ENCODE results near the gene CASTOR1. TPM values are rescaled to one million over a fixed set of nuclear protein-coding genes. Genes with fewer than 3 reads are reported as not detected.

The CASTOR1 gene
- total and polyA plus RNA-seq, 2 donors (not counting 3 experiments of a cell fraction or from before 2014, with no cell fraction given), result 8.1 to 26.8 TPM

DNA sequence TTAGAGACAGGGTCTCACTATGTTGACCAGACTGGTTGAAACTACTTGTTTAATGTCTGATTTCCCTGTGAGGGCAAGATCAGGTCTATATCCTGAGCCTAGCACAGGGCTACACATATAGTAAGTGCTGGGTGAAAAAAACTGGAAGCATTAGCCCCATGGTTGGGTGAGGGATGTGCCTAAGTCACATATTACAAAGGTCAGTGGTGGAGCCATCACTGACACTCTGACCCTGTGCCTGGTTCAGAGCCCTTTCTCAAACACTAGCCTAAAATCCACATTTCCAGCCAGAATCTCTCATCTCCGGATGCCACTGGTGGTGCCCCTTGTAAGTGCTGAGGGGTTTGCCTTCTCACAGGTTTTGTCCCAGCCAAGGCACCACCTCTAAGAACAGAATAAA, 28.5 kb upstream of the CASTOR1 start:
- Histone ChIP-seq H3K27me3 (ENCODE audit: control insufficient read depth in 2 of 2, insufficient read depth in 2 of 2, low read length in 2 of 2) (no peaks in the 10 kb centered on the region), H3K9me1 (replicated peaks; ENCODE audit: control insufficient read depth, extremely low read depth, insufficient read depth, low read length) (no peaks in the 10 kb centered on the region), H2AFZ (ENCODE audit: low read depth, low read length) (no peak overlapping the region), H3K4me1 (ENCODE audit: control insufficient read depth, extremely low read depth, insufficient read depth, low read length) (no peaks in the 10 kb centered on the region), H3K4me3 (replicated peaks in 1 of 3; ENCODE audit: insufficient read depth in 1 of 3, low read depth in 1 of 3, low read length in 3 of 3) (no peak overlapping the region), H3K27ac (ENCODE audit: insufficient read depth, low read depth, low read length) (no peak overlapping the region), H3K9ac (replicated peaks; ENCODE audit: extremely low read depth, insufficient read depth, low read length) (no peak overlapping the region), H3K79me2 (ENCODE audit: control insufficient read depth, insufficient read depth, low read length) (no peaks in the 10 kb centered on the region), H3K4me2 (ENCODE audit: insufficient read depth, low read length) (no peak overlapping the region), H3K36me3 (ENCODE audit: control insufficient read depth in 2 of 2, extremely low read depth in 1 of 2, insufficient read depth in 2 of 2, low read length in 2 of 2) (no peaks in the 10 kb centered on the region), H4K20me1 (replicated peaks; ENCODE audit: control insufficient read depth, extremely low read depth, insufficient read depth, low read length) (no peaks in the 10 kb centered on the region), H3K9me3 (replicated peaks; ENCODE audit: control insufficient read depth, insufficient read depth, low read length) (no peaks in the 10 kb centered on the region)
- no peak for TF ChIP-seq EZH2 (IDR thresholded peaks at IDR 0.05; ENCODE audit: borderline replicate concordance, low read depth, low read length, severe bottlenecking)
- dilution Hi-C loops (cut with MboI; ENCODE audit: extremely low pct_ligation_motif_present, low sequenced_read_pairs) (no loop called here), intact Hi-C loops (cut with micrococcal nuclease) (no loop called here)
- DNase-seq (ENCODE audit: low read depth, low spot score) (no peak), FAIRE-seq (no peak)
- ChIA-PET POLR2A (no interaction called here), CTCF (interaction anchor here (2.8 kb wide), 1 partner anchor 30 kb away, joined by 13 read pairs; no protein-coding TSS in a partner anchor)
- no TSS peak for BruUV-seq (replicated peaks)

DNA sequence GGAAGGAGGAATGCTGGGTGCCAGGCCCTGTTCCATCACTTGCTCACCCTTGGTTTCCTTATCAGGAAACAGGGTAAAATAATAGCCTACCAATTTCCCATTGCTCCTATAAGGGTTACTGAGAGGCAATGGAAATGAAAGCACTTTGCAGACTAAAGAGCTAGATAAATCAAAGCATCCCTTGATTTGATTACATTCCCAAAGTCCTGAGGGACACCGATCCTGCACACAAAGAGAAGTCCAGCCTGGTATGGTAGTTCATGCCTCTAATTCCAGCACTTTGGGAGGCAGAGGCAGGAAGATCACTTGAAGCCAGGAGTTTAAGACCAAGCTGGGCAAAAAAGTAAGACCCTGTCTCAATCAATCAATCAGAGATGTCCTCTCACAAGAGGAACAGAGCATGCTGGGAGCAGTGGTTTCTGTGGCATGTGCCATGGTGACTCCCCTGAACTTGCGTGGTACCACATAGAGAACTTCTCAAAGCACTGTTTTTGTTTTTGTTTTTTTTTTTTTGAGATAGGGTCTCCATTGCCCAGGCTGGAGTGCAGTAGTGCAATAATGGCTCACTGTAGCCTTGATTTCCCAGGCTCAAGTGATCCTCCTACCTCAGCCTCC, 26.8 kb upstream of the CASTOR1 start:
- BruUV-seq (replicated peaks), result no TSS peak
- no peaks in the 10 kb centered on the region for H3K9me1 ChIP-seq (replicated peaks; ENCODE audit: control insufficient read depth, extremely low read depth, insufficient read depth, low read length)
- H3K27me3 ChIP-seq (ENCODE audit: control insufficient read depth in 2 of 2, insufficient read depth in 2 of 2, low read length in 2 of 2), result no peaks in the 10 kb centered on the region
- H3K36me3 ChIP-seq (ENCODE audit: control insufficient read depth in 2 of 2, extremely low read depth in 1 of 2, insufficient read depth in 2 of 2, low read length in 2 of 2), result no peaks in the 10 kb centered on the region
- H3K27ac ChIP-seq (ENCODE audit: insufficient read depth, low read depth, low read length), result no peak overlapping the region
- no peak overlapping the region for H3K4me3 ChIP-seq (replicated peaks in 1 of 3; ENCODE audit: insufficient read depth in 1 of 3, low read depth in 1 of 3, low read length in 3 of 3)
- dilution Hi-C loops (cut with MboI; ENCODE audit: extremely low pct_ligation_motif_present, low sequenced_read_pairs) (no loop called here), intact Hi-C loops (cut with micrococcal nuclease) (no loop called here)
- H3K9me3 ChIP-seq (replicated peaks; ENCODE audit: control insufficient read depth, insufficient read depth, low read length), result no peaks in the 10 kb centered on the region
- no peaks in the 10 kb centered on the region for H3K4me1 ChIP-seq (ENCODE audit: control insufficient read depth, extremely low read depth, insufficient read depth, low read length)
- CTCF ChIA-PET, result interaction anchor here (1.2 to 2.8 kb wide), 2 partner anchors 14 to 28 kb away, joined by 3 to 13 read pairs; no protein-coding TSS in a partner anchor
- FAIRE-seq (no peak), DNase-seq (ENCODE audit: low read depth, low spot score) (no peak)
- POLR2A ChIA-PET, result no interaction called here
- H4K20me1 ChIP-seq (replicated peaks; ENCODE audit: control insufficient read depth, extremely low read depth, insufficient read depth, low read length), result no peaks in the 10 kb centered on the region
- H3K9ac ChIP-seq (replicated peaks; ENCODE audit: extremely low read depth, insufficient read depth, low read length), result no peak overlapping the region
- H3K79me2 ChIP-seq (ENCODE audit: control insufficient read depth, insufficient read depth, low read length), result no peaks in the 10 kb centered on the region
- TF ChIP-seq, protein P1, sequence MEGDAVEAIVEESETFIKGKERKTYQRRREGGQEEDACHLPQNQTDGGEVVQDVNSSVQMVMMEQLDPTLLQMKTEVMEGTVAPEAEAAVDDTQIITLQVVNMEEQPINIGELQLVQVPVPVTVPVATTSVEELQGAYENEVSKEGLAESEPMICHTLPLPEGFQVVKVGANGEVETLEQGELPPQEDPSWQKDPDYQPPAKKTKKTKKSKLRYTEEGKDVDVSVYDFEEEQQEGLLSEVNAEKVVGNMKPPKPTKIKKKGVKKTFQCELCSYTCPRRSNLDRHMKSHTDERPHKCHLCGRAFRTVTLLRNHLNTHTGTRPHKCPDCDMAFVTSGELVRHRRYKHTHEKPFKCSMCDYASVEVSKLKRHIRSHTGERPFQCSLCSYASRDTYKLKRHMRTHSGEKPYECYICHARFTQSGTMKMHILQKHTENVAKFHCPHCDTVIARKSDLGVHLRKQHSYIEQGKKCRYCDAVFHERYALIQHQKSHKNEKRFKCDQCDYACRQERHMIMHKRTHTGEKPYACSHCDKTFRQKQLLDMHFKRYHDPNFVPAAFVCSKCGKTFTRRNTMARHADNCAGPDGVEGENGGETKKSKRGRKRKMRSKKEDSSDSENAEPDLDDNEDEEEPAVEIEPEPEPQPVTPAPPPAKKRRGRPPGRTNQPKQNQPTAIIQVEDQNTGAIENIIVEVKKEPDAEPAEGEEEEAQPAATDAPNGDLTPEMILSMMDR (IDR thresholded peaks at IDR 0.05; ENCODE audit: extremely low read depth in 1 of 2, insufficient read depth in 1 of 2, low read depth in 1 of 2, low read length in 2 of 2), result no peak
- TF ChIP-seq FOS (IDR thresholded peaks at IDR 0.05; ENCODE audit: borderline replicate concordance, insufficient read depth, low read length) (no peak), MYC (IDR thresholded peaks at IDR 0.05; ENCODE audit: low read depth, low read length) (no peak), POLR2A (IDR thresholded peaks at IDR 0.05; ENCODE audit: low read depth, low read length) (no peak), POLR2AphosphoS5 (IDR thresholded peaks at IDR 0.05; ENCODE audit: insufficient read depth, low read depth, low read length) (no peak), EZH2 (IDR thresholded peaks at IDR 0.05; ENCODE audit: borderline replicate concordance, low read depth, low read length, severe bottlenecking) (no peak), GATA2 (IDR thresholded peaks at IDR 0.05; ENCODE audit: insufficient read depth, insufficient read length, low read depth, low read length) (no peak), JUN (IDR thresholded peaks at IDR 0.05; ENCODE audit: borderline replicate concordance, insufficient read depth, insufficient read length, low read depth) (no peak)
- TF ChIP-seq, protein P2, sequence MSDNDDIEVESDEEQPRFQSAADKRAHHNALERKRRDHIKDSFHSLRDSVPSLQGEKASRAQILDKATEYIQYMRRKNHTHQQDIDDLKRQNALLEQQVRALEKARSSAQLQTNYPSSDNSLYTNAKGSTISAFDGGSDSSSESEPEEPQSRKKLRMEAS (IDR thresholded peaks at IDR 0.05; ENCODE audit: insufficient read depth, insufficient read length), result no peak
- H3K4me2 ChIP-seq (ENCODE audit: insufficient read depth, low read length), result no peak overlapping the region
- H2AFZ ChIP-seq (ENCODE audit: low read depth, low read length), result no peak overlapping the region

Data from endothelial cell of umbilical vein (primary cell).